DMS53 (cell line): ENCODE results near the gene IL3RA.
"Not testable (repeated sequence)": the region's sequence is repeated elsewhere in the genome, so short reads cannot be mapped to it uniquely, and the experiment has no call there.

Experiments
- DNase-seq: peaks from one replicate; lab custom pipeline; 2025; lab: John Stamatoyannopoulos, UW

The IL3RA gene

DNA sequence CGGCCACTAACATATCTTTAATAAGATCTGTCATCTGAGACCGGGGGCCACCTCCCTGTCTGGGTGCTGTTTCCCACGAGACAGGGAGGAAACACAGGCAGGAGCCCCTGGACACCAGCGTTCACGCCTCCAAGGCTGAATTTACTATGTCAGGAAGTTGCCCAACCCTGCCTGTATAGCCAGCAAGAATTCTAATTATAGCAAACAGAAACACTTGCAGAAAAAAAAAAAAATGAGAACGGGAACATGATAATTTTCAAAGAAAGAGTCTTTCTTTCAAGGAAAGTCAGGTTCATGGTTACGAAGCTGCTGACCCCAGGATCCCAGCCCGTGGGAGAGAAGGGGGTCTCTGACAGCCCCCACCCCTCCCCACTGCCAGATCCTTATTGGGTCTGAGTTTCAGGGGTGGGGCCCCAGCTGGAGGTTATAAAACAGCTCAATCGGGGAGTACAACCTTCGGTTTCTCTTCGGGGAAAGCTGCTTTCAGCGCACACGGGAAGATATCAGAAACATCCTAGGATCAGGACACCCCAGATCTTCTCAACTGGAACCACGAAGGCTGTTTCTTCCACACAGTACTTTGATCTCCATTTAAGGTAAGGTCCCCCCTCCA lies at the start of gene IL3RA:
TSS of gene IL3RA (plus strand) at position 455 of the 613 bp plus-strand sequence. CDS start 4,981 bp downstream, outside the sequence.
- DNase-seq, result no peak

DNA sequence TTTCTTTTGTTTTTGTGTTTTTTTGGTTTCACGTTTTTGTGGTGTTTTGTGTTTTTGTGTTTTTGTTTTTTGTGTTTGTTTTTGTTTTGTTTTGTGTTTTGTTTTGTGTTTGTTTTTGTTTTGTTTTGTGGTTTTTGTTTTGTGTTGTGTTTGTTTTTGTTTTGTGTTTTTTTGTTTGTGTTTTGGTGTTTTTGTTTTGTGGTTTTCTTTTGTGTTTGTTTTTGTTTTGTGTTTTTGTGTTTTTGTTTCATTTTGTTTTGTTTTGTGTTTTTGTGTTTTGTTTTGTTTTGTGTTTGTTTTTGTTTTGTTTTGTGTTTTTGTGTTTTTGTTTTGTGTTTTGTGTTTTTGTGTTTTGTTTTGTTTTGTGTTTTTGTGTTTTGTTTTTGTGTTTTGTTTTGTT lies 47.0 kb upstream of the IL3RA start:
- DNase-seq, result no peak

DNA sequence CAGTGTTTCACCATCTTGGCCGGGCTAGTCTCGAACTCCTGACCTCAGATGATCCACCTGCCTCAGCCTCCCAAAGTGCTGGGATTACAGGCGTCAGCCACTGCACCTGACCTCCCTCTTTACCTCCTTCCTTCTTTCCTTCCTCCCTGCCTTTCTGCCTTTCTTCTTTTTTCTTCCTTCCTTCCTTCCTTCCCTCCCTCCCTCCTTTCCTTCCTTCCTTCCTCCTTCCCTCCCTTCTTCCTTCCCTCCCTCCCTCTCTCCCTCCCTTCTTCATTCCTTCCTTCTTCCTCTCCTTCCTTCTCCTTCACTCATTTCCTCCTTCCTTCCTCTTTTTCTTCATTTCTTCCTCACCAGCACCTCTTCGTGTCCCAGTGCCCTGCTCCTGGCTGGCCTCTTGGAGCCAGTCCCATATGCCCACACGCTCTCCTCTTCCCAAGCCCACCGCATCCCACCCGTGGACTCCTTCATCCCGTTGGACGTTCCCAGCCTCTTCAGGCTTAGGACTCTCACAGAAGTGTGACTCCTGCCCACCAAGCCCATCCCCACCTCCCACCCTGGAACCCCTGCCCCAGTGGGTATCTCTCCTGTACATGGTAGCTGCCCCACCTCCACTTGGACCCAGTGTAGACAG lies 45.4 kb upstream of the IL3RA start:
- no peak for DNase-seq

DNA sequence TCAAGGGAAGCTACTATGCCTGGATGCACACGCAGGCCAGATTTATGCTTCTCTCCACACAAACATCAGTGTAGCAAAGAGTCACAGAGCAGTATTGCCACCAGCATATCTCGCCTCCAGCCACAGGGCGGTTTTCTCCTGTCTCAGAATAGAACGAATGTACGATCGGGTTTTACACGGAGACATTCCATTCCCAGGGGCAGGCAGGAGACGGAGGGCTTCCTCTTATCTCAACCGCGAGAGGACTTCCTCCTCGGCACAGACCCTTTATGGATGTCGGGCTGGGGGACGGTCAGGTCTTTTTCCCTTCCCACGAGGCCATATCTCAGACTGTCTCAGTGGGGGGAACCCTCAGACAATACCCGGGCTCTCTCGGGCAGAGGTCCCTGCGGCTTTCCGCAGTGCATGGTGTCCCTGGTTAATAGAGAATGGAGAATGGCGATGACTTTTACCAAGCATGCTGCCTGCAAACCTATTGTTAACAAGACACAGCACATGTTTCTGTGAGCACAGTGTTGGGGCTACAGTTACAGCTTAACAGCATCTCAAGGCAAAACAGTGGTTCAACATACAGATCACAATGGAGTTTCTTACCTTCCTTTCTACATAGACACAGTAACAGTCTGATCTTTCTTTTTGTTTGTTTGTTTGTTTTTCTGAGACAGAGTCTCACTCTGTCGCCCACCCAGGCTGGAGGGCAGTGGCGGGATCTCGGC lies 43.9 kb upstream of the IL3RA start:
- DNase-seq, result no peak

DNA sequence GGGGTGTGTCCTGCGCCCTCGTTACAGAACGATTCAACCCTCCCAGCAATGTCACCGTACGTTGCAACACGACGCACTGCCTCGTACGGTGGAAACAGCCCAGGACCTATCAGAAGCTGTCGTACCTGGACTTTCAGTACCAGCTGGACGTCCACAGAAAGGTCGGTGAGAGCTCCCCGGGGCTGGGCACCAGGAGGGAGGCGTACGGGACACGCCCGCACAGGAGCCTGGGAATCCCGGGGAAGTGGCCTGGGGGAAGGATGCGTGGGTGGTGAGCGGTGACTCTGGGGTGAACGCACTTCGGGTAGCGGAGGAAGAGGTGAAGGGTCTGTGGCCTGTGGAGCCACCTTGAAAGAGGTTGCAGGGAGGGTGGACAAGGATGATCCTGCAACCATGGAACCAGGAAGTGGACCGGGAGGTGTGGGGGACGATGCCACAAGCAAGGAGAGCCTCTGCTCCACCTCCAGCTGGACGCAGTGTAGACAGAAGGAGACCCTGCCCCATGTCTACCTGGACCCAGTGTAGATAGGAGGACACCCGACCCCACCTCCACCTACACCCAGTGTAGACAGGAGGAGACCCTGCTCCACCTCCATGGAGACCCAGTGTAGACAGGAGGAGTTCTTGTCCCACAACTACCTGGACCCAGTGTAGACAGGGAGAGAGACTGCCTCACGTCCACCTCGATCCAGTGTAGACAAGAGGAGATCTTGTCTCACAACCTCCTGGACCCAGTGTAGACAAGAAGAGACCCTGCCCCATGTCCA lies 42.1 kb upstream of the IL3RA start:
- no peak for DNase-seq

DNA sequence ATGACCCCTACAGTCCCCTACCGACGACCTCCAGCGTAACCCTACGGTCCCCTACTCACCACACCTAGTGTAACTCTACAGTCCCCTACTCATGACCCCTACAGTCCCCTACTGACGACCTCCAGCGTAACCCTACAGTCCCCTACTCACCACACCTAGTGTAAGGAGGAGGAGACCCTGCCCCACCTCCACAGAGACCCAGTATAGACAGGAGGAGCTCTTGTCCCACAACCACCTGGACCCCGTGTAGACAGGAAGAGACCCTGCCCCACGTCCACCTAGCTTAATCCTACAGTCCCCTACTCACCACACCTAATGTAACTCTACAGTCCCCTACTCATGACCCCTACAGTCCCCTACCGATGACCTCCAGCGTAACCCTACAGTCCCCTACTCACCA lies 41.0 kb upstream of the IL3RA start:
- no peak for DNase-seq

DNA sequence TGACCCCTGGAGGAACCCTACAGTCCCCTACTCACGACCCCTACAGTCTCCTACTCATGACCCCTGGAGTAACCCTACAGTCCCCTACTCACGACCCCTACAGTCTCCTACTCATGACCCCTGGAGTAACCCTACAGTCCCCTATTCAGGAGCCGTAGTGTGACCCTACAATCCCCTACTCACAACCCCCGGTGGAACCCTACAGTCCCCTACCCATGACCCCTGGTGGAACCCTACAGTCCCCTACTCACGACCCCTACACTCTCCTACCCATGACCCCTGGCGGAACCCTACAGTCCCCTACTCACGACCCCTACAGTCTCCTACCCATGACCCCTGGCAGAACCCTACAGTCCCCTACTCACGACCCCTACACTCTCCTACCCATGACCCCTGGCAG lies 39.0 kb upstream of the IL3RA start:
- not testable (repeated sequence) for DNase-seq

DNA sequence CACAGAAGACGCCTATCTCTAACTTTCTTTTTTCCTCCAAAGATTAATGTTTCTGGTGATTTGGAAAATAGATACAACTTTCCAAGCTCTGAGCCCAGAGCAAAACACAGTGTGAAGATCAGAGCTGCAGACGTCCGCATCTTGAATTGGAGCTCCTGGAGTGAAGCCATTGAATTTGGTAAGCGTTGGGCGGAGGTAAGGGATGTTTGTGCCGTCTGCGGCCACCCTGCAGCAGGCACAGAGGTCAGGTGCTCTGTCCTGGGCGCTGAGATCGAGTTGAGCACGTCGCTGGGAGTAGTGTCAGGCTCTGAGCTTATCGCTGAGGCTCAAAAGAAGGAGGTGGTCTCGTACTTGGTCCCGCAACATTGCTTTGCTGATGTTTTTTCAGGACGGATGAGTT lies 36.1 kb upstream of the IL3RA start:
- DNase-seq, result no peak

DNA sequence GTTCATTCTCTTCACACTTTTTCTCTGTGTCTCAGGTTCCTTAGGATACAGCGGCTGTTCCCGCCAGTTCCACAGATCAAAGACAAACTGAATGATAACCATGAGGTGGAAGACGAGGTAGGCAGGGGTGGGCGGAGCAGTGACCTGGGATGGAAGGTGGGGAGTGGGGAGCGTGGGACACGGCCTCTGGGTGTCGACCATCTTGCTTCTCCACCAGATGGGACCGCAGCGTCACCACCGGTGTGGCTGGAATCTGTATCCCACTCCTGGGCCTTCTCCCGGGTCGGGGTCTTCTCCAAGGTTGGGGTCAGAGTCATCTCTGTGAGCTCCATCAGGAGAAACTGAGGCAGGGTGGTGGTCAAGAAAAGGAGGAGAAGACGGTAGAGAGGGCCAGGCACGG lies 31.2 kb upstream of the IL3RA start:
- DNase-seq, result no peak

DNA sequence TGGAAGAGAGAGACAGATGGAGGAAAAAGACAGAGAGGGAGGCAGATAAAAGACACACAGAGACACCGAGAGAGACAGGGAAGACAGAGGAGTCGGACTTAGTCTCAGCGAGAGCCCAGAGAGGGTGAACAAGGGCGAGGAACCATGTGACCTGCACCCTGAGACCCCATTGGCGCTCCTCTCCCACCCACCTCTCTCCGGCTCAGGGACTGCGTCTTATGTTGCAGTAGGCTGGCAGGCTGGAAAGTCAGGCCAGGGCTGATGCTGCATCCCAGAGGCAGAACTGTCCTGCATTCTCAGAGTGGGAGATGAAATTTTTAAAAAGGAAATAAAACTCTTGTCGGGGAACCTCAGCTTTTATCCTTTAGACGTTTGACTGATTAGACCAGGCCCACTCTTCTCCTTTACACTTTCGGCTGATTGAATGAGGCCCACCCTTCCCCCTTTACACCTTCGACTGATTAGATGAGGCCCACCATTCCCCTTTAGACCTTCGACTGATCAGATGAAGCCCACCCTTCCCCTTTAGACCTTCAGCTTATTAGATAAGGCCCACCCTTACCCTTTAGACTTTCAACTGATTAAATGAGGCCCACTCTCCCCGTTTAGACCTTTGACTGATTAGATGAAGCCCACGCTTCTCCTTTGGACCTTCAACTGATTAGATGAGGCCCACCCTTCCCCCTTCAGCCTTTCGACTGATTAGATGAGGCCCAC lies 29.5 kb upstream of the IL3RA start:
- no peak for DNase-seq

DNA sequence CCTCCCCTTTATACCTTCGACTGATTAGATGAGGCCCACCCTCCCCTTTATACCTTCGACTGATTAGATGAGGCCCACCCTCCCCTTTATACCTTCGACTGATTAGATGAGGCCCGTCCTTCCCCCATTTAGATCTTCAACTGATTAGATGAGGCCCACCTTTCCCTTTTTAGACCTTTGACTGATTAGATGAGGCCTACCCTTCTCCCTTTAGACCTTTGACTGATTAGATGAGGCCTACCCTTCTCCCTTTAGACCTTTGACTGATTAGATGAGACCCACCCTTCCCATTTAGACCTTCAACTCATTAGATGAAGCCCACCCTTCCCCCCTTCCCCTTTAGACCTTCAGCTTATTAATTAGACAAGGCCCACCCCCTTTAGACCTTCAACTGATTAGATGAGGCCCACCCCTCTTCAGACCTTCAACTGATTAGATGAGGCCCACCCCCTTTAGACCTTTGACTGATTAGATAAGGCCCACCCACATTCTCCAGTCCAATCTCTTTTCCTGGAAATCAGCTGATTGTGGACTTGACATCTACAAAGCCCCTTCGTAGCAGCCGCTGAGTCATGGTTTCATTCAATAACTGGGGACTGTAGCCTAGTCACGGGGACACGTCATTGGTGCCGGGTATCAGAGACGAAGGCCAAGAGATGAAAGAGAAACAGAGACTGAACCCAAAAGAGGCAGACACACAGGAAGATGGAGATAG lies 28.8 kb upstream of the IL3RA start:
- no peak for DNase-seq

DNA sequence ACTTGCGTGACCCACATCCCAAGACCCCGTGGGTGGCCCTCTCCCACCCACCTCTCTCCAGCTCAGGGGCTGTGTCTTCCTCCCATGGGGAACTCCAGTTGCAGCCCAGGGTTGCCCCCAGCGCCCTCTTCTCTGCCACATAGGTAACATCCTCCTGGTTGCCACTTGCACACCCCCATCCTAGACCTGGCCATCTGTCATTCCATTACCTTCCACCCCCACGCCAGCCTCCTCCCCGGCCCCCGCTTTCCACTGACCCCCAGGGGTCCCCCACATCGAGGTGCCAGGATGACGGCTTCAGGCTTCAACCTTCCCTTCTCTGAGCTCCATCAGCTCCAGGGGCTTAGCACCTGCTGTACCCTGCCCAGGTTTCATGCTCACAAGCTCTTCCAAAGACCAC lies 28.1 kb upstream of the IL3RA start:
- no peak for DNase-seq

DNA sequence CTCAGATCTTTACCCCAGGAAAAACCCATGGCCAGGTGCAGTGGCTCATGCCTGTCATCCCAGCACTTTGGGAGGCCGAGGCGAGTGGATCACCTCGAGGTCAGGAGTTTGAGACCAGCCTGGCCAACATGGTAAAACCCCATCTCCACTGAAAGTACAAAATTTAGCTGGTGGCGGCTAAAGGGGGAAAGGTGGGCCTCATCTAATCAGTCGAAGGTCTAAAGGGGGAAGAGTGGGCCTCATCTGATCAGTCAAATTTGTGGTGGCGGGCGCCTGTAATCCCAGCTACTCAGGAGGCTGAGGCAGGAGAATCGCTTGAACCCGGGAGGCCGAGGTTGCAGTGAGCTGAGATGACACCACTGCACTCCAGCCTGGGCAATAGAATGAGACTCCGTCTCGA lies 27.7 kb upstream of the IL3RA start:
- DNase-seq, result not testable (repeated sequence)

DNA sequence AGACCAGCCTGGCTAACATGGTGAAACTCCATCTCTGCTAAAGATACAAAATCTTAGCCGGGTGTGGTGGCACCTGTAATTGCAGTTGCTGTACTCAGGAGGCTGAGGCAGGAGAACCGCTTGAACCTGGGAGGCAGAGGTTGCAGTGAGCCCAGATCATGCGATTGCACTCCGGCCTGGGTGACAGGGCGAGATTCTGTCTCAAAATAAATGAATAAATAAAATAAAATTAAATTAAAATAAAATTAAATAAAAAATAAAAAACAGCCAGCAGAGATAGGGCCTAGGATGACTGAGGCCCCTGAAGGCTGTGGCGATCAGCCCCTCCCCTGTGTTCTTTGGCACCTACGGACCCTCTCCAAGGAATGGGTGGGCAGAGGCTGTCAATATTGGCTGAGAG lies 22.8 kb upstream of the IL3RA start:
- DNase-seq, result no peak

DNA sequence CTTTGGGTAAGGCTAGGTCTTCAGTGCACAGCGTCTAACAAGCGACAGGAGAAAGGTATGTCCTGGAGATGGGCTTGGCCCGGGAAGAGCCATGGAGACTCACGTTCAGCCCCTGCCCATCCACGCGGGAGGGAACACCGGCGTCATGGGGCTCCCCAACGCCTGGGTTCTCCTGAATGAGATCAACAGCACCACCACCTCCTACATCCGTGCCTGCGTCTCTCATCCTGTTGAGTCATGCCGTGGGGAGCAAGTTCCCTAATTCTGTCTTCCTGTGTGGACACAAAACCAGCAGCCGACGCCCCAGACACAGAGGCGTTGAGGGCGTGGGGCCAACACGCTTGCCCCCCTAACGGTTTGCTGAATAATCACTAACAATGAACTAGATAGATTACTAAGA lies 20.1 kb upstream of the IL3RA start:
- no peak for DNase-seq

DNA sequence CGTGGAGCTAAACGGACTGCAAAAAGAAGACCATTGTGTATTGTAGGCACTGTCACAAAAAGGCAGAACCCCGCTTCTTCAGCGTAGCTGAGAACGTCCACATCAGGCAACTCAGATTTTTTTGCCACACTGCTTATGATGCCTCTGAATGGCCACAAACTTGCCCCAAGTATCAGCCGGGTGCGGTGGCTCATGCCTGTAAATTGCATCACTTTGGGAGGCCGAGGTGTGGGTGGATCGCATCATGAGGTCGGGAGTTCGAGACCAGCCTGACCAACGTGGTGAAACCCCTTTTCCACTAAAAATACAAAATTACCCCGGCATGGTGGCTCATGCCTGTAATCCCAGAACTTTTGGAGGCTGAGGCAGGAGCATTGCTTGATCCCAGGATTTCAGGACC lies 14.9 kb upstream of the IL3RA start:
- DNase-seq, result no peak

DNA sequence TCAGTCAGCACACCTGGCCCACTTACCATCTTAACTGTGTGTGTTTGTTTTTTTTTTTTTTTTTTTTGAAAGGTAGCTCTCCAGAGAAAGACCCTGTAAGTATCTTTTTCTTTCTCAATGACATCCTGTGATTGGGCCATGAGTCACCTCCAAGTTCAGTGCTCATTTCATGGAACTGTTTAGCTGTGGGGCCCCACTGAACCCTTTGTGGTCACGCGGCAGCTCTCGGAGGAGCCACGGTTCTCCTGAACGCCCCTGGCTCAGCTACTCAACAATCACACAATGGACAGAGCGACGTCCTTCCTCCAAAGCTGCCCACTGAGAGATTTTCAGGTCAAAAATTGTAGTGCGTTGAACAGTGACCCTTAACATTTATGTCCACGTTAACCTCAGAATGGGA lies 14.2 kb upstream of the IL3RA start:
- no peak for DNase-seq

DNA sequence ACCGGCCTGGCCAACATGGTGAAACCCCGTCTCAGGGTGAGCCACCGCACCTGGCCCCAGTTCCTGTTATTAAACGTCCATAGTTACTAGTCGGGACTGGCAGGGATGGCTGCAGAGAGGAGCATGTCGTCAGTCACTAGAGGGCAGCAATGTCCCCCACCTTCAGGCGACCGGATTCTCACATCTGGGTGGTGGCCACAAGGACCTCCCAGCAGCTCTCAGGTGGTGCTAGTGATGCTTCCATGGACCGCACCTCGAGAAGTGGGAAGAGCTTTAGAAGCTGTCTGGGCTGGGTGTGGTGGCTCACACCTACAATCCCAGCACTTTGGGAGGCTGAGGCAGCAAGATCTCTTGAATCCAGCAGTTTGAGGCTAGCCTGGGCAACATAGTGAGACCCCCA lies 13.3 kb upstream of the IL3RA start:
- DNase-seq, result peak; percentile 27

DNA sequence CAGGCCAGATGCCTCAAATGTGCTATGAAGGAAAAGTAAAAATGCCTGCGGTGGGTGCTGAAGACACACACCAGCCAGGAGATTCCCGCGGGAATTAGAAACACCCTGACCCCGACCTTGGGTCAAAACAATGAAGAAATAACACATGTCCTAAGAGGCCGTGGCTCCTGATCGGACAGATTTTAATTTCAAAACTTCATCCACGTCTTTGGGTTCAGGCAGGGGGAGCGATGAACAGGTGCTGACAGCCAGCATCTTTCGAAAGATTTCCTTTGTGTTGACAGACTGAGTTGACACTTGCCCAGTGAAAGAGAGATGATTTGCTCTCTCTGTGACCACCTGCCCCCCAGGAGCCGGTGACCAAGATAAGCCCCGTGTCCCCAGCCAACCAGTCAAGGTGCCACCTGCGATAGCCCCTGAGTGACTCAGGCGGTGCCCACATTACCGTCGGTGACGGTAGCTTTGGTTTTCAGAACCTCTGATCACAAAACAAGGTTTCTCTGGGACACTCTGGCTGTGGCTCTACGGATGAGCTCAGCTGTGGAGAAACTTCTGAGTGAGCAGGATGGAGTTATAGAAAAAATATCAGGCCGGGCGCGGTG lies 11.0 kb upstream of the IL3RA start:
- no peak for DNase-seq

DNA sequence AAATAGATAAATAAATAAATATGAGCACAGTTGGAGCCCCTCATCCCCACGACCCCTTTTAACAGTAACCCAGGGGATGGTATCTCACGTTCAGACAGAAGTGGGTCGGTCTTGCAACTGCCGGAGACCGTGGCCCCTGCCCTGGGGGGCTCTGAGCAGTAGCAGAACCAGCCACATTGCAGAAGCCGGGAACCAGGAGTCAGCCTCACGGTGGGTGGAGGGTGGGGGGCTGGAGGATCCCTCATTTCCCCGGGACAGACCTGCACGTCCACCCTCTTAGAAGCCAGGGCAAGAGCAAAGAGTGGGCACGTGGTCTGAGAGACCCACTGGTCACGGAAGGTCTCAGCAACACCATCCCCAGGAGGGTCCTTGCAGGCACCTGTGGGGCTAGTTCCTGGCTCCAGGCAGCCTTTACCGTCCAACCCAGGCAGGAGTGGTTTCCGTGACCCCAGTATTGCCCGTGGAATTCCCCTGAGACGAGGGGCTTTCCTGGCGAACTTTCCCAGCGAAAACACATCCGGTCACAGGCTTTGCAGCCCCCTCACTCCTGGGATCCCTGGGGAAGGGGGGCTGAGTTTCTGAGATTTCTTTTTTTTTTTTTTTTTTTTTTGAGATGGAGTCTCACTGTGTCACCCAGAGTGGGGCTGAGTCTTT lies 8.8 kb upstream of the IL3RA start:
- DNase-seq, result no peak

DNA sequence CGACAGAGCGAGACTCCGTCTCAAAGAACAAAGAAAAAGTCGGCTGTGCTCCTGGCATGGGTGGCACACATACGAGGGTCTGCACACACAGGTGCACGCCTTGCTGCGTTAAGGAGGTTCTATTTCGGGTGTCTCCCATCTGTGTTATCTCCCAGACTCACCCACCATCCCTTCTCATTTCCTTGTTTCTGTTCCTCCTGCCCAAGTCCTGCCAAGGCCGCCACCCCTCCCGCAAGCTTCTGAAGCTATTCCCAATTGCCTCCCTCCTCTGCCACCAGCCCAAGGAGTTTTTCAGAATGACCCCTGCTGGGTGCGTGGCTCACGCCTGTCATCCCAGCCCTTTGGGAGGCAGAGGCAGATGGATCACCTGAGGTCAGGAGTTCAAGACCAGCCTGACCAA lies 6.0 kb upstream of the IL3RA start:
- DNase-seq, result no peak
